ENCODE data around the gene TTLL10. TPM values are rescaled to one million over a fixed set of nuclear protein-coding genes. Genes with fewer than 3 reads are reported as not detected.

Gene TTLL10
- total RNA-seq, 1 donor from 2014 or later: not detected

DNA sequence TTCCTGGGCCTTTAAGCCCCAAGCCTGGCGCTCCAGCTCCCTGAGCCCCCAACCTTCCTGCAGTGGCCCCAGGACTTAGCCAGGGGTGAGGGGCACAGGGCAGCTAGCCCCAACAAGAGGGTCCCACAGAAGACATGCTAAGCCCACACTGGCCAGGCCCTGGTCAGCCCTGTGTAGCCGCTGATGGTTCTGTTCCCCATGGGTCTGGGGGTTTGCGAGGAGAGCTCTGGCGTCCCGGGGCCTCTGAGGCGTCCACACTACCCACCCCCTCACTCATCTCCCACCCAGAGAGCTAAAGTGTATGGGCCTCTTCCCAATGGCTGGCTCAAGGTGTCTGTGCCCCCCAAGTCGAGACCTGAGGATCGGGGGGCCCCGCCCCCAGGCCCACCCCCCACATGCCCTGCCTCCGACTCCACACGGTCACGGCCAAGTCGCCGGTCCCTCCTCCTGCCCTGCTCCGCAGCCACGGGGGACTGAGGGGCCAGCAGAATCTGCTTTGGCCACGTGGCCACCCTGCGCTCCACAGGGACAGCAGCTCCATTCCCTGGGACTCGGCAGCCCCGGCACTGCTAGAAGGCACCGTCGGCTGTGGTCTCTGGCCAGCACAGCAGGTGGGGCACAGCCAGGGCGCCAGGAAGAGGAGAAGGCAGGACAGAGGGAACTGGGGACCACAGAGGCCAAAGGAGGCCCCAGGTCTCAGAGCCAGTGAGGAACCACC lies 24.9 kb downstream of the TTLL10 start:
- Mint-ChIP-seq H3K36me3 (ENCODE audit: low read depth, unreplicated experiment) (peaks cover 8% of the 10 kb centered on the region), H3K4me3 (ENCODE audit: unreplicated experiment) (no peak overlapping the region), H3K9me3 (ENCODE audit: unreplicated experiment) (no peaks in the 10 kb centered on the region), H3K27ac (ENCODE audit: unreplicated experiment) (no peak overlapping the region), H3K27me3 (ENCODE audit: unreplicated experiment) (peaks cover 8% of the 10 kb centered on the region), H3K4me1 (ENCODE audit: unreplicated experiment) (no peaks in the 10 kb centered on the region)
- peak; percentile 2 for DNase-seq (ENCODE audit: low spot score)
- TF ChIP-seq, protein P1, sequence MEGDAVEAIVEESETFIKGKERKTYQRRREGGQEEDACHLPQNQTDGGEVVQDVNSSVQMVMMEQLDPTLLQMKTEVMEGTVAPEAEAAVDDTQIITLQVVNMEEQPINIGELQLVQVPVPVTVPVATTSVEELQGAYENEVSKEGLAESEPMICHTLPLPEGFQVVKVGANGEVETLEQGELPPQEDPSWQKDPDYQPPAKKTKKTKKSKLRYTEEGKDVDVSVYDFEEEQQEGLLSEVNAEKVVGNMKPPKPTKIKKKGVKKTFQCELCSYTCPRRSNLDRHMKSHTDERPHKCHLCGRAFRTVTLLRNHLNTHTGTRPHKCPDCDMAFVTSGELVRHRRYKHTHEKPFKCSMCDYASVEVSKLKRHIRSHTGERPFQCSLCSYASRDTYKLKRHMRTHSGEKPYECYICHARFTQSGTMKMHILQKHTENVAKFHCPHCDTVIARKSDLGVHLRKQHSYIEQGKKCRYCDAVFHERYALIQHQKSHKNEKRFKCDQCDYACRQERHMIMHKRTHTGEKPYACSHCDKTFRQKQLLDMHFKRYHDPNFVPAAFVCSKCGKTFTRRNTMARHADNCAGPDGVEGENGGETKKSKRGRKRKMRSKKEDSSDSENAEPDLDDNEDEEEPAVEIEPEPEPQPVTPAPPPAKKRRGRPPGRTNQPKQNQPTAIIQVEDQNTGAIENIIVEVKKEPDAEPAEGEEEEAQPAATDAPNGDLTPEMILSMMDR (IDR thresholded peaks at IDR 0.05; ENCODE audit: unreplicated experiment): no peak

DNA sequence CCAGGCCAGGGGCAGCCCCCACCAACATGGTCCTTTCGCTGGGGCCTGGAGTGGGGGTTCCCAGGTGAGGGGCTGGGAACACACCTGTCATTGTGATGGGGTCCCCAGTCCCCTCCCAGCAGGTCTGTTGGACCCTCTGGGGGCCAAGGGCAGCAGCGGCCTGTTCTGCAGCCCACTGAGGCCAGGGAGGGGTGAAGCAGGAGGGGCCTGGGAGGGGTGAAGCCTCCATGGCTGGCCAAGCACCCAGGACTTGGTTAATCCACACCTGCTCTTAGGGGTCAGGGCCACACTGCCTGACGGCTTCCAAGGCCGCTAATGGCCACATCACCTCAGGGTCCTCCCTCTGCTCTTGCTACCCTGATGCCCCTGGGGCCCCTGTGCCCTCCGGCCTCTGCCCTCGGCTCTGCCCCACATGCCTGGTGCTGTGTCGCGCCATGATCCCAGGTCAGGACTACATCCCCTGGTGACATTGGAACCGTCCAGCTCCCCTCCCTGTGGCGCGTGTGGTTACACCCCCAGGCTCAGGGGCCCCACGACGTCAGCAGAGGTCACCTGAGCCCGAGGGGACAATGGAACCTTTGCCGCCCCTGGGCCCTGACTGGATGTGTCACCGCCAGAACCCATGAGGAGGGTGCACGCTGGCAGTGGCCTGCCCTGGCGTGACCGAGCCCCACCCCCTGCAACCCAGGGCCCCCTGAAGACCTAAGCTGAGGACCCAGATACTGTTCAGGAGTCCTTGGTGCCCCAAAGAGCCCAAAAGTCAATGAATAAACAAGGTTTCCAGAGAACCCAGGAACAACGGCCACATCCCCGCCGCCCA lies 25.7 kb downstream of the TTLL10 start:
- Mint-ChIP-seq H3K36me3 (ENCODE audit: low read depth, unreplicated experiment) (peaks cover 6% of the 10 kb centered on the region), H3K27ac (ENCODE audit: unreplicated experiment) (no peak overlapping the region)

DNA sequence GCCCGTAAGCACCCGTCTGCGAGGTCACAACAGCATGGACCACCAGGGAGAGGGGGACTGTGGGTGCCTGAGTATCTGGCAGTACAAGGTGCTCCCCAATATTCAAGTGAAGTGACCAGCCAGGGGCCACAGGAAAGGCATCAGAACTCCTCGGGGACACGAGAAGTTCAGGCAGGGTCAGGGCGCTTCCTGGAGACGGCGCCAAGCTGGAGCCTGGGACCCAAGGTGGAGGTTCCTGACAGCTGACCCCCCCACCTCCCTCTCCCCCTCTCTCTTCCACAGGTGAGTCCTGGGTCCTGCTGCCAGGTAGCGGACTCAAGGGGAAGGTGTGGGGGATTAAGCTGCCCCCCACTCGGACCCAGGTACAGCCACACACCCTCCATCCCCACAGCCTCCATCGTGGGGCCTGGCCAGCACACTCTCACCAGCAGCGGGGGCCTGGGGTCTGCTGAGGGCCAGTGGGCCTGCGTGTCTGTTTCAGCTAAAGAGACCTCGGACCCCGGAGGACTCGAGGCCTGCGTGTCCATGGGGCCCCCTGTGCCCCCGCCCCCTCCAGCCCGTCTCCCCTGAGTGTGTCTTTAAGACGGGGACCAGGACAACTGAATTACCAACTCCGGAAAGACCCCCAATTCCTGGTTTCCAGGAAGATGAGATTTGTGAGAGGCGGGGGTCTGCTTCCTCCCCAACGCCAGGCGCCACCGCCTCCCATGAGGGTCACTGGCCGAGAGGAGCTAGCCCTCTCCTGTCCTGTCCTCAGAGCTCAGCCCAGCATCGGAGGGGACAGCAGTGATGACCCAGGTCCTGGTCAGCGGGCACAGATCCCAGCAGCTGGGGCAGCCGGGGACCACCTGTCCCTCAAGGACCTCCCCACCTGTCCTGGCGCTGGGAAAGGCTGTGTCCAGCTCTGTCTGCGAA lies 26.5 kb downstream of the TTLL10 start:
- TF ChIP-seq, protein P1 (IDR thresholded peaks at IDR 0.05; ENCODE audit: unreplicated experiment): no peak
- Mint-ChIP-seq H3K27me3 (ENCODE audit: unreplicated experiment) (peaks cover 6% of the 10 kb centered on the region), H3K4me1 (ENCODE audit: unreplicated experiment) (no peaks in the 10 kb centered on the region), H3K27ac (ENCODE audit: unreplicated experiment) (no peak overlapping the region), H3K36me3 (ENCODE audit: low read depth, unreplicated experiment) (no peaks in the 10 kb centered on the region), H3K4me3 (ENCODE audit: unreplicated experiment) (no peak overlapping the region), H3K9me3 (ENCODE audit: unreplicated experiment) (no peaks in the 10 kb centered on the region)
- DNase-seq (ENCODE audit: low spot score): peak; percentile 5

More for the DNA sequence above, 25.7 kb downstream of the TTLL10 start:
- Mint-ChIP-seq H3K4me1 (ENCODE audit: unreplicated experiment) (no peaks in the 10 kb centered on the region), H3K4me3 (ENCODE audit: unreplicated experiment) (no peak overlapping the region), H3K27me3 (ENCODE audit: unreplicated experiment) (peaks cover 8% of the 10 kb centered on the region), H3K9me3 (ENCODE audit: unreplicated experiment) (no peaks in the 10 kb centered on the region)
- TF ChIP-seq, protein P1 (IDR thresholded peaks at IDR 0.05; ENCODE audit: unreplicated experiment): no peak
- peak; percentile 4 for DNase-seq (ENCODE audit: low spot score)

DNA sequence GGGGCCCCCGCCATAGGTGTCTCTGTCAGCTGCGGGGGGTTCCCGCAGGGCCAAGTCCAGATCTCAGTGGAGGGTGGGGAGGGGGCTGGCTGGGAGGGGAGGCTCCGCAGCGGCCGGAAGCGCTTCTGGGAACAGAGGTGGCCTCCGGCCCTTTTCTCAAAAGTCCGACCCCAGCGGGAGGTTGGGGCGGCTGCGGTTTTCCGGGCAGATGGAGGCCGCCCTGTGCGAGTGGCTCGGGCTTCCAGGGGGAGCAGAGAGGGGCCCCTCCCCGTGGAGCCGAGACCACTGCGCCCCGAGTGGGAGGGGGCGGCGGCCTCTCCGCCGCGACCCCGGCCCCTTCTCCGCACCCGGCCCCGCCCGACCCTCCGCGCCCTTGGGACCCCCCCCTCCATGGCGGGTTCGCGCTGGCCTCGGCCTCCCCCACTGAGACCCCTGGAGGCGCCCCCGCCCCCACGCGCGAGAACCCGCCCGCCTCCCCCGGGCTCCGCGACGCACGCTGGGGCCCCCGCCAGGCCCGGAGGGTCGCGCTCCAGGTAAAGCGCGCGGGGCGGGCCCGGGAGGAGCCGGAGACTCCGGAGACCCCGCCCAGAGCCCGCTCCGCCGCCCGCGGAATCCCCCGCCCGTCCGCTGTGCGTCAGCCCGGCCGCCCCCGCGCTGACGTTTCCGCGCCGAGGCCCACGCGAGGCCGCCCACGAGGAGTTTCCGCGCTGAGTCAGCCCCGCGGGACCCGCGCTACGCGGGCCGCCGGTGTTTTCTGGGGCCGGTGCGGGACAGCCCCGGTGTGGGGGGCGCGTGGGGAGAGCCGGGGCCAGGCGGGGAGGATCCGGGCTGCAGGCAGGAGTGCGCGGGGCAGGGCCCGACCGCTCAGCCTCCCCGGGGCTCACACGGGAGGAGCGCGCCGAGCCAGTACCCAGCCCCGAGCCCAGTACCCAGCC lies 27.5 kb downstream of the TTLL10 start:
- no peak overlapping the region for H3K27ac Mint-ChIP-seq (ENCODE audit: unreplicated experiment)
- DNase-seq (ENCODE audit: low spot score): peak; percentile 29
- peaks cover 4% of the 10 kb centered on the region for H3K27me3 Mint-ChIP-seq (ENCODE audit: unreplicated experiment)
- TF ChIP-seq, protein P1 (IDR thresholded peaks at IDR 0.05; ENCODE audit: unreplicated experiment): no peak
- H3K9me3 Mint-ChIP-seq (ENCODE audit: unreplicated experiment): no peaks in the 10 kb centered on the region
- H3K4me1 Mint-ChIP-seq (ENCODE audit: unreplicated experiment): no peaks in the 10 kb centered on the region
- no peak overlapping the region for H3K4me3 Mint-ChIP-seq (ENCODE audit: unreplicated experiment)
- no peaks in the 10 kb centered on the region for H3K36me3 Mint-ChIP-seq (ENCODE audit: low read depth, unreplicated experiment)

All from endothelial cell (in vitro differentiated cells).